ENCODE measurements around the gene PDZRN3. TPM values are rescaled to one million over a fixed set of nuclear protein-coding genes. Genes with fewer than 3 reads are reported as not detected.

Gene PDZRN3
- total RNA-seq, 1 donor from 2014 or later, result 0.30 TPM

GRCh38 chr3:73384091-73384906 is 240.4 kb downstream of the PDZRN3 start:
- no peak for DNase-seq (ENCODE audit: low read depth)

DNA sequence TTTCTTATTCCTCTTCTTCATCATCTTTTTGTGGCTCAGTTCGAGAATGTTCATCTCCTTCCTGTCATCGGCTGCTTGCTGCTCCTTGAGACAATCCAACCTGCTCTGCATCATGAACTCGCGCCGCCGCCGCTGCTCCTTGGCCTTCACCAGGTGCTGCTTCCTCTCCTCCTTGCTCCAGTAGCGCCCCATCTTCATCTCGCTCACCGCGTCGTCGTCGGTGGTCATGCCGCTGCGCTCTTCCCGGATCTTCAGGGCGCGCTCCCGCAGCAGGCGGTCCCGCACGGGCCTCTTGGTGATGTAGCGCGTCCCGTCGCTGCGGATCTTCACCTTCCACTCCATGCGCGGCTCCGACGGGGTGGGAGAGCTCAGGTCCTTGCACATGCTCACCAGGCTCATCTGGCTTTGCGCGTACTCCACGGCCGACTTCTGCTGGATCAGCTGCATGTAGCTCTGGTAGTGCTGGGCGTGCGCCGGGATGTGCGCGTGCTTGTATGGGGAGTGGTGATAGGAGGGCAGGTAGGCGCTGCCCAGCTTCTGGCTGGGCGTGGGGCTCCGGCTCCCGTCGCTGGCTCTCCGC is 241.2 kb downstream of the PDZRN3 start:
- no peak for DNase-seq (ENCODE audit: low read depth)

DNA sequence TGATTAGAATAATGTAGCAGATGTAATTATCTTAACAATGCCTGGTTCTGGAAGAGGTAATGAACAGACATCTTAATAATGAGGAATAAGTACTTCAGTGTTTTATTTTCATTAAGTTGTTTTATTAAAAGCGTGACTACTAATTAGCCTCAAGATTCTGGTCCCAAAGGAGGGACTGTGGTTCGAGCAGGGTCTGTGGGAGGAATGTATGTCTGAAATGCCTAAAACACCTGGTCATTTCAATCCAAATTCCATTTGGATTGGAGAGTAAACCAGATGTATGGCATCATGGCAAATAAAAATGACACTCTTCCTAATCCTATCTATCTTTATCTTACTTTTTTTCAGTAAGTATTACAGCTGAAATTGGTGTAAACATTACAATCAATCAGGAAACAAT is 243.2 kb downstream of the PDZRN3 start:
- DNase-seq (ENCODE audit: low read depth), result no peak

DNA sequence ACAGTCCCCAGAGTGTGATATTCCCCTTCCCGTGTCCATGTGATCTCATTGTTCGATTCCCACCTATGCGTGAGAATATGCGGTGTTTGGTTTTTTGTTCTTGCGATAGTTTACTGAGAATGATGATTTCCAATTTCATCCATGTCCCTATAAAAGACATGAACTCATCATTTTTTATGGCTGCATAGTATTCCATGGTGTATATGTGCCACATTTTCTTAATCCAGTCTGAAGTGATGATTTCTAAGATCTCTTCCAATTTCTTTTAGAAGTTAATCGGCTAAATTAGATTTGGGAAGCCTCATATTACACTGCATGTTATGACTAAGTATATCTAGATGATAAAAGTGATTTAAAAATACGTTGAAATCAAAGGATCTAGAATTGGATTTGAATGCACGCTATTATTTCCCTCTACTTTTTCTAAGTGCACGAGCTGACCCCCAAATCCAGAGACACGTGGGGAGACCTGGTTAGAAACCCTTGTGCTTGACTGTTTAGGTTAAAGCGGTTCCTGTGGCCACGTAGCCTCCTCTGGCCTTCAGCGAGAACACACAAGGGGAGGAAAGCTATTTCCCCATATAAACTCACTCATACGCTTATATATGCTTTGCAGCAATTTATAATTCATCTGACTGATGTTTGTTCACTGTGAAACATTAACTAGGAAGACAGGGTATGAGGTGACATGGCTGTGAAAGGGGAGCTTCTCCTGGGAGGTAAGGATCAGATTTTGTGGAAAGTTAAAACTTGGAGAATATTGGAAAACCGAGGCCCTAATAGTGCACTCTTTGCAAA is 243.8 kb downstream of the PDZRN3 start:
- DNase-seq (ENCODE audit: low read depth), result no peak

- no peak for DNase-seq (ENCODE audit: low read depth)
Observed at GRCh38 chr3:73379465-73379864, 245.3 kb downstream of the PDZRN3 start.

- DNase-seq (ENCODE audit: low read depth), result no peak
Observed at GRCh38 chr3:73378207-73378606, 246.5 kb downstream of the PDZRN3 start.

DNA sequence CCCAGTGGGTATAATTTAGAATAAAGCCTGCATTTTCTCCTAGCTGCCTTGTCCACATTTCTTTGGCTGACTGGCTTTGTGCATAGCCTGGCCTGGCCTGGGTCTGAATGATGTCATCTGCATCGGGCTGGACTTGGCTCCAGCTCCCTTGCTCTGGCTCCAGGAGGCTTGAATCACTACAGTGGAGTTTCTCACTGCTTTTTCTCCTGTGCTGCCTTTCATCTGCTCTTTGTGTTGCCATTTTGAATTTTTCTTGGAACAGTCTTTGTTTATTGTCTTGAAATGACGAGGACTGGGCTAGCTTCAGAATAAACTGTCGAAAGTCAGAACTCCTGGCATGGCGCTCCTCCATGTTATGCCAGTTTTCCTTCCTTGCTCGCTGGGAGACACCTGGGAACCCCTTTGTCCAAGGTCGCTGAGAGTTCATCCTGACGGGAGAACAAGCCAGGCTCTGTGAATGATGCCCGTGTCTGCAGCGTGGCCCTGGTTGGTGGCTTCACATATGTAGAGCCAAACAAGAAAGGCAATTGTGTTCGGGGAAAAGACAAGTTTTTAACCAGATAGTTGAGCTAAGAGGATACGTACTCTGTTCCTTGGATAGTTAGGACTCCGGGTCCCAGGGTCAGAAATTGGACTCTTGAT is 258.9 kb downstream of the PDZRN3 start:
- no peak for DNase-seq (ENCODE audit: low read depth)

- DNase-seq (ENCODE audit: low read depth), result no peak
Observed at GRCh38 chr3:73364517-73364916, 260.2 kb downstream of the PDZRN3 start.

GRCh38 chr3:73363093-73363492 is 261.6 kb downstream of the PDZRN3 start:
- DNase-seq (ENCODE audit: low read depth), result no peak

DNA sequence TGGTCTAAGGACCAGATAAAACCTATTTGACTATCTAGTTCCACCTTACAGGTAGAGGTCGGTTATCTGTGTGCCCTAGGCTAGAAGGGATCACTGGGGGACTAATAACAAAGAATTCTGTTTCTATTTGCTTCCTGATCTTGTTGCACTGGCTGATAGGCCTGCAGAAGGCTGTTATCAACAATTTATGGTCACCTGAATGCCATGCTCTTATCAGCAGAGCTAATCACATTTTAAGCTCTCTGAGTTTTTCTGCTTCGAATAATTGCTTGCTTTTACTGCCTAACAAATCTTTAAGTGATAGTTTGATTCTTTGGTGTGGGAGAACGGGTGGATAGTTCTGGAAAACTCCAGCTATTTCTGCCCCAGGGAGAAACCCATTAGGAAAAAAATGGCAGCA is 263.1 kb downstream of the PDZRN3 start:
- DNase-seq (ENCODE audit: low read depth), result no peak

DNA sequence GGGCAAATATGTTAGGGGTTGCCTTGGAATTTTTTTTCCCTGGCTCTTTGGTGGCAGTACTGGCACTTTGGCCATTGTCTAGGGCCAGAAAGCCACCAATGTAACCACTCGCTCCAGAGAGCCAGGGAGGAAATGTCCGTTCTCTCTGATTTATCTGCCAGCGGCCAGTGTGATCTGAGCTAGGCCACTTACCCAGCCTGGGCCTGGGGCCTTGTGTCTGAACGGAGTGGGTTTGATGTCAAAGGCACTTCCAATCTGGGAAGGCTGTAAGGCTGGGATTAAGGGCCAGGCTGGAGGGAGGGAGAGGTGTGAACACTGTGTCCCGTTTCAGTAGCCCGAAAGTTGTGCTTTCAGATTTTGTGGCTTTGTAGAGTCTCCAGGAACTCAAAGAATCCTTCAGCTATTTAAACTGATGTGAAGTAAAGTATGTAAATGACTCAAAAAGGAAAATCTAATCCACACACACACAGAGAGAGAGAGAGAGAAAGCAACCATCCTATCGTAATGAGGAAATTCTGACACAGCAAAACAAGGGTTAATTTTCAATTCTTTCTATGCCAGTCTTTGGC is 271.0 kb downstream of the PDZRN3 start:
- DNase-seq (ENCODE audit: low read depth), result no peak

- DNase-seq (ENCODE audit: low read depth), result no peak
Observed at GRCh38 chr3:73352841-73353645, 271.7 kb downstream of the PDZRN3 start.

- no peak for DNase-seq (ENCODE audit: low read depth)
Observed at GRCh38 chr3:73351423-73352071, 273.2 kb downstream of the PDZRN3 start.

DNA sequence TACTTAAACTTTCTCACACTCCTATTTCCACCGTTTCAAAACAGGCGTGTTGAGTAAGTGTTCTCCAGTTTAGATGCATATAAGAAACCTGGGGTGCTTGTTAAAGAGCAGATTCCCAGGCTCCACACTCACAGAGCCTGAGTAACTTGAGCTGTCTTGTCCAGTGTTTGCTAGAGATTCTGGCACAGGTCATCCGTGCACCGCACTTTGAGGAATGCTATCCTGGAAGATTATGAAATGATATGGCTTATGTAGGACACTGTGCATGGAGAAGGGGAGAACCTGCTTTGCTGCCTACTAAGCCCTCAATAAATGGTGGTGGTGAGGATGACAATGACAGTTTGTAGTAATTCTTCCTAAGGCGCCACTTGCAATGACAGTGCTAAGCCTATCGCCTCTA is 273.7 kb downstream of the PDZRN3 start:
- no peak for DNase-seq (ENCODE audit: low read depth)

DNA sequence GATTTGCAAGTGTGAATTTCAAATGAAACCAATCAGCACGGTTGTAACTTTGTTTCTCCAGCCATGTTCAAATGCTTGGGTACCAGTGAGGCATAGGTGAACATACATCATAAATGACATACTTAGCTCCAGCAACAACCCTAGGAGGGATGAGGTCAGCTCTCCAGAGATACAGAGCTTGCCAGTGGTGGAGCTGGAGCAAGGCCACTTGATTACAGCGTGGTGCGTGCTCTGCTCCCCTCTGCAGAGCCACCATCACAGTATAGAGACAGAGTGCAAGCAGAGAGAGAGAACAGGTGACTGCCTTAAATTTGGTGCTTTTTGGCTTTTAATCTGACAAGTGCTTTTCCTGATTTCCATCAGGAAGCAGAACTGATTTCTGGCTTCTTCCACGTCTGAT is 275.1 kb downstream of the PDZRN3 start:
- DNase-seq (ENCODE audit: low read depth), result no peak

- no peak for DNase-seq (ENCODE audit: low read depth)
Observed at GRCh38 chr3:73342077-73342476, 282.7 kb downstream of the PDZRN3 start.

- no peak for DNase-seq (ENCODE audit: low read depth)
Observed at GRCh38 chr3:73341272-73341935, 283.3 kb downstream of the PDZRN3 start.

DNA sequence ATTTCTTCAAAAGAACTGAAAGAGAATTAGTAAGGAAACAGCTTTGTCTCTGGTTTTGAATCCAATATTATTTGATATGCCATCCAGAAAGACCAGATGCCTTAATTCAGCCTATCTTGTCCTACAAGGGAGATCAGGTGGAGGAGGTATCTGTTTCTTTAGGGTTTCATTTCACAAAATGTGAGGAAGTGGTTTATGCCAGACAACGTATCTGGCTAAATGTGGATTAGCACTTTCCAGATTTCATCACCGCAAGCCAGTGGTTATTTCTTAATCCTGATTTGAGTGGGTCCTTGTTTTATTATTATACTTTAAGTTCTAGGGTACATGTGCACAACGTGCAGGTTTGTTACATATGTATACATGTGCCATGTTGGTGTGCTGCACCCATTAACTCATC is 292.2 kb downstream of the PDZRN3 start:
- no peak for DNase-seq (ENCODE audit: low read depth)
